K562 (cell line): Measurements from ENCODE around the gene BOC. TPM values are rescaled to one million over a fixed set of nuclear protein-coding genes. Genes with fewer than 3 reads are reported as not detected.

Experiments
- ATAC-seq: fragments of 200-7000 bp; cut with Tn5 transposase; 3 replicates; pipeline ENCODE4 v1.9.1; 2020; ENCODE audit warnings: moderate library complexity
- BruUV-seq: library from RNA; stranded (reverse); fragments of 400-500 nt; replicated peaks from 2 replicates; lab custom pipeline; 2021; lab: Mats Ljungman, UMichigan
- CTCF ChIA-PET: fragments of 300-600 bp; formaldehyde crosslinking; extraction: SDS; loops from one replicate; lab custom pipeline; 2021; ENCODE audit warnings: low intra/inter-chr PET ratio; lab: Yijun Ruan, JAX
- POLR2A ChIA-PET: fragments of 300-600, 350-650 bp; sonication (Branson Sonifier 250); formaldehyde crosslinking; extraction: SDS; loops from one replicate; lab custom pipeline; 2021; ENCODE audit warnings: antibody characterized with exemption, inconsistent platforms; lab: Yijun Ruan, JAX
- DNase-seq, 4 experiments: peaks; one replicate each; pipeline versions ENCODE4 v3.0.0 to v3.0.0-alpha.2; 2011 to 2018; ENCODE audit warnings: low spot score in 3 of 4, mixed read lengths in 3 of 4; ENCODE audit errors: extremely low read depth in 1 of 4
- FAIRE-seq: peaks from 2 replicates; lab custom pipeline; 2011; peaks lifted over from hg19 to GRCh38; lab: Jason Lieb, UNC
- H2AFZ ChIP-seq: 2 replicates; pipeline ENCODE4 v1.6.0; 2011; ENCODE audit warnings: low read depth, low read length, control low read depth, inconsistent platforms
- H3K27ac ChIP-seq: fragments of 200-600 bp; 3 replicates; pipeline ENCODE4 v1.8.0; 2011; ENCODE audit warnings: low read depth, mild to moderate bottlenecking, control low read depth, inconsistent platforms, low read length, moderate library complexity, mixed read lengths; ENCODE audit errors: extremely low read depth
- H3K27me3 ChIP-seq, 2 experiments: fragments of 300-600 bp in 1 of 2; 2 replicates in 1 of 2; 3 replicates in 1 of 2; pipeline versions ENCODE4 v1.6.0 to v1.8.0; 2011; ENCODE audit warnings: inconsistent platforms in 2 of 2, low read length in 2 of 2, mild to moderate bottlenecking in 1 of 2, mixed read lengths in 1 of 2, moderate library complexity in 1 of 2; ENCODE audit not compliant: control insufficient read depth in 2 of 2, insufficient read depth in 2 of 2
- H3K36me3 ChIP-seq: fragments of 300-600 bp; 3 replicates; pipeline ENCODE4 v1.8.0; 2011; ENCODE audit warnings: mild to moderate bottlenecking, low read length, inconsistent platforms; ENCODE audit not compliant: control insufficient read depth, insufficient read depth
- H3K4me1 ChIP-seq, 2 experiments: fragments of 200-600 bp in 1 of 2; replicated peaks in 1 of 2; 2 replicates in 1 of 2; 3 replicates in 1 of 2; pipeline versions ENCODE4 v1.5.1 to v1.8.0; 2011; ENCODE audit warnings: inconsistent platforms in 2 of 2, low read length in 2 of 2, mild to moderate bottlenecking in 1 of 2, mixed read lengths in 1 of 2, moderate library complexity in 1 of 2; ENCODE audit not compliant: control insufficient read depth in 2 of 2, insufficient read depth in 2 of 2
- H3K4me2 ChIP-seq: 2 replicates; pipeline ENCODE4 v1.6.1; 2011; ENCODE audit warnings: low read length, control low read depth, inconsistent platforms, mixed read lengths; ENCODE audit not compliant: insufficient read depth
- H3K4me3 ChIP-seq: fragments of 200-600 bp; sonication (generic), shearing (Covaris generic); 2 replicates; pipeline ENCODE4 v1.5.1; 2016; ENCODE audit warnings: control low read depth, inconsistent platforms
- H3K79me2 ChIP-seq: fragments of 200-600 bp; 3 replicates; pipeline ENCODE4 v1.8.0; 2011; ENCODE audit warnings: low read length, inconsistent platforms; ENCODE audit not compliant: control insufficient read depth, insufficient read depth
- H3K9ac ChIP-seq, 2 experiments: 2 replicates each; pipeline versions ENCODE4 v1.6.0 to v1.6.1; 2011; ENCODE audit warnings: low read depth in 2 of 2, low read length in 2 of 2, control low read depth in 1 of 2, inconsistent platforms in 1 of 2, mild to moderate bottlenecking in 1 of 2, mixed read lengths in 1 of 2; ENCODE audit not compliant: insufficient read depth in 1 of 2
- H3K9me1 ChIP-seq: one replicate; pipeline ENCODE4 v1.6.0; 2011; ENCODE audit warnings: inconsistent platforms, mild to moderate bottlenecking, low read length, moderate library complexity; ENCODE audit not compliant: control insufficient read depth, insufficient read depth
- H3K9me3 ChIP-seq: replicated peaks from 2 replicates; pipeline ENCODE4 v1.5.1; 2011; ENCODE audit warnings: low read depth, low read length, inconsistent platforms; ENCODE audit not compliant: control insufficient read depth, insufficient read depth
- H4K20me1 ChIP-seq: replicated peaks from 2 replicates; pipeline ENCODE4 v1.6.1; 2011; ENCODE audit warnings: low read length, inconsistent platforms, mixed read lengths; ENCODE audit not compliant: control insufficient read depth, insufficient read depth
- AFF4 ChIP-seq: sonication (generic); formaldehyde crosslinking; IDR thresholded peaks from 2 replicates; pipeline ENCODE4 v1.8.0; 2023; ENCODE audit warnings: mild to moderate bottlenecking, missing genetic modification reagents
- ARNT ChIP-seq, 2 experiments: fragments of 450-650 bp; IDR thresholded peaks; 2 replicates each; pipeline ENCODE4 v1.6.1; 2016; ENCODE audit warnings: mild to moderate bottlenecking in 1 of 2
- BDP1 ChIP-seq: IDR thresholded peaks from 3 replicates; pipeline ENCODE4 v1.6.1; 2011; ENCODE audit not compliant: insufficient read length, insufficient read depth
- BHLHE40 ChIP-seq: IDR thresholded peaks from 2 replicates; pipeline ENCODE4 v1.6.1; 2011; ENCODE audit warnings: low read length, improper control_type of control experiment
- FOS ChIP-seq: IDR thresholded peaks from 3 replicates; pipeline ENCODE4 v1.6.1; 2011; ENCODE audit not compliant: insufficient read length; ENCODE audit errors: extremely low read depth
- HEY1 ChIP-seq: fragments of 250-450 bp; sonication (Bioruptor Pico); IDR thresholded peaks from 2 replicates; pipeline ENCODE4 v1.5.0; 2020; ENCODE audit warnings: mild to moderate bottlenecking, moderate library complexity, borderline replicate concordance
- KAT7 ChIP-seq: sonication (generic); formaldehyde crosslinking; IDR thresholded peaks from 2 replicates; pipeline ENCODE4 v1.8.0; 2022; ENCODE audit warnings: missing genetic modification reagents, mild to moderate bottlenecking, borderline replicate concordance
- MAZ ChIP-seq, 2 experiments: fragments of 450-650 bp in 1 of 2; sonication (generic) in 1 of 2; formaldehyde crosslinking; IDR thresholded peaks in 1 of 2; conservative IDR thresholded peaks in 1 of 2; 2 replicates each; pipeline versions ENCODE4 v1.4.0 to v1.5.0; 2020; ENCODE audit warnings: mild to moderate bottlenecking in 1 of 2, missing genetic modification reagents in 1 of 2
- NCOA4 ChIP-seq: fragments of 450-650 bp; IDR thresholded peaks from 2 replicates; pipeline ENCODE4 v1.6.1; 2018; ENCODE audit warnings: mild to moderate bottlenecking; ENCODE audit not compliant: partially characterized antibody
- NR3C1 ChIP-seq: sonication (generic); formaldehyde crosslinking; IDR thresholded peaks from 2 replicates; pipeline ENCODE4 v1.8.1; 2022; ENCODE audit warnings: missing genetic modification reagents
- OTX1 ChIP-seq: fragments of 450-650 bp; formaldehyde crosslinking; IDR thresholded peaks from 2 replicates; pipeline ENCODE4 v1.4.0; 2022; ENCODE audit warnings: mild to moderate bottlenecking
- PHB ChIP-seq: fragments of 250-450 bp; sonication (Bioruptor Pico); IDR thresholded peaks from 2 replicates; pipeline ENCODE4 v1.5.0; 2021
- RBM39 ChIP-seq: fragments of 200-400 bp; formaldehyde crosslinking; optimal IDR thresholded peaks from 2 replicates; pipeline ENCODE3; 2018; ENCODE audit warnings: low read depth, low read length
- TGIF2 ChIP-seq: sonication (generic); formaldehyde crosslinking; IDR thresholded peaks from 2 replicates; pipeline ENCODE4 v1.8.1; 2022; ENCODE audit warnings: mild to moderate bottlenecking, missing genetic modification reagents, moderate library complexity
- ZBTB12 ChIP-seq: fragments of 250-450 bp; sonication (Bioruptor Pico); IDR thresholded peaks from 2 replicates; pipeline ENCODE4 v1.4.0; 2020
- ZFP91 ChIP-seq: sonication (generic); formaldehyde crosslinking; IDR thresholded peaks from 2 replicates; pipeline ENCODE4 v1.8.0; 2022; ENCODE audit warnings: mild to moderate bottlenecking, missing genetic modification reagents
- ZNF175 ChIP-seq: fragments of 200-800 bp; sonication (Bioruptor generic); IDR thresholded peaks from 2 replicates; pipeline ENCODE4 v1.6.1; 2016; ENCODE audit warnings: low read depth, mild to moderate bottlenecking, missing genetic modification characterization, missing compliant biosample characterization
- ZNF354B ChIP-seq: fragments of 250-450 bp; sonication (Bioruptor Pico); IDR thresholded peaks from 2 replicates; pipeline ENCODE4 v1.4.0; 2020
- WGBS: fragments of 100-300 bp; shearing (Covaris generic); methylation state at CpG from one replicate; pipeline ENCODE4 v1.1.6; 2016; ENCODE audit warnings: low coverage, mixed read lengths; ENCODE audit not compliant: insufficient coverage; ENCODE audit errors: missing lambda C conversion rate; 5-methylcytosine and 5-hydroxymethylcytosine counted together
- in situ Hi-C: fragments of 300-500 bp; cut with MboI; formaldehyde crosslinking; loops from 4 replicates; pipeline ENCODE4 v1.15.0; 2018; ENCODE audit warnings: inconsistent platforms, mixed read lengths
- intact Hi-C: fragments of 100-400 bp; cut with micrococcal nuclease; formaldehyde crosslinking; loops from 2 replicates; pipeline ENCODE4 v1.14.2; 2022
- polyA plus RNA-seq, 8 experiments: library from polyadenylated mRNA; depleted of rRNA in 4 of 8; stranded (reverse) in 5 of 8; unstranded in 3 of 8; fragments of >200 nt; fragmentation: Nextera tagmentation in 2 of 8; fragmentation: Illumina TruSeq in 1 of 8; extraction: Ambion mirVana in 2 of 8; extraction: Trizol in 1 of 8; gene quantifications; 2 replicates each; pipeline versions ENCODE4 v1.2.1 to v1.2.3, GENCODE V29; 2011 to 2014; ENCODE audit warnings: inconsistent platforms in 1 of 8, missing spikeins in 1 of 8
- total RNA-seq, 7 experiments: library from RNA; depleted of rRNA in 6 of 7; stranded (reverse); fragments of >200 nt in 6 of 7; fragmentation: Illumina TruSeq in 2 of 7; extraction: Trizol in 2 of 7; gene quantifications; 2 replicates each; pipeline versions ENCODE4 v1.2.1 to v1.2.3, GENCODE V29; 2011 to 2021; ENCODE audit warnings: low replicate concordance in 1 of 7

BOC gene
- total and polyA plus RNA-seq, 9 of the 15 experiments (the other 6 are each of a cell fraction or from before 2014, with no cell fraction given): not detected

- Histone ChIP-seq H3K9me1 (no peaks in the 10 kb centered on the region), H3K36me3 (no peaks in the 10 kb centered on the region), H4K20me1 (no peaks in the 10 kb centered on the region), H3K79me2 (no peaks in the 10 kb centered on the region), H3K4me1 (peaks cover 3 to 10% of the 10 kb centered on the region in 2 experiments; a peak in 4 of 5 replicates), H3K4me3 (no peak overlapping the region), H3K27ac (no peak overlapping the region), H3K9ac (no peak overlapping the region; a peak in 1 of 4 replicates), H2AFZ (no peak overlapping the region), H3K4me2 (no peak overlapping the region), H3K27me3 (peaks cover 0 to 66% of the 10 kb centered on the region in 2 experiments; a peak in 2 of 5 replicates), H3K9me3 (no peaks in the 10 kb centered on the region)
- no peak for DNase-seq
- no TSS peak for BruUV-seq
- POLR2A ChIA-PET: no interaction called here
- FAIRE-seq: no peak
- ATAC-seq: no peak
- 32% methylated on average over 7 of the region's 9 CpGs for WGBS
- in situ Hi-C loops: loop anchor here (25.0 kb wide), 1 partner anchor 633 kb away; the partner anchor contains the start of gene CCDC80
- TF ChIP-seq PHB (CRISPR knock-in tag) (no peak), ZFP91 (no peak), HEY1 (CRISPR knock-in tag) (no peak), NCOA4 (no peak), FOS (no peak), ZNF175 (CRISPR knock-in tag) (no peak), OTX1 (CRISPR knock-in tag) (no peak), AFF4 (CRISPR knock-in tag) (no peak), BDP1 (no peak), KAT7 (no peak), ARNT (IDR thresholded peaks at IDR 0.05) (no peak), TGIF2 (CRISPR knock-in tag) (no peak), ZNF354B (CRISPR knock-in tag) (no peak), NR3C1 (CRISPR knock-in tag) (no peak), ZBTB12 (no peak), RBM39 (no peak), MAZ (CRISPR knock-in tag; conservative IDR thresholded peaks at IDR 0.05 in 1 of 2, IDR thresholded peaks at IDR 0.05 in 1 of 2) (no peak), BHLHE40 (no peak)
- CTCF ChIA-PET: no interaction called here
- intact Hi-C loops: no loop called here
These were observed 59.4 kb downstream of the BOC start for GRCh38 chr3:113270786-113271185.
